ENCODE results near the gene C6orf132. TPM values are rescaled to one million over a fixed set of nuclear protein-coding genes. Genes with fewer than 3 reads are reported as not detected.

The C6orf132 gene
- total and polyA plus RNA-seq, 10 of the 15 experiments (the other 5 are each of a cell fraction or from before 2014, with no cell fraction given), result 0.04 to 0.05 TPM; not detected in 8

DNA sequence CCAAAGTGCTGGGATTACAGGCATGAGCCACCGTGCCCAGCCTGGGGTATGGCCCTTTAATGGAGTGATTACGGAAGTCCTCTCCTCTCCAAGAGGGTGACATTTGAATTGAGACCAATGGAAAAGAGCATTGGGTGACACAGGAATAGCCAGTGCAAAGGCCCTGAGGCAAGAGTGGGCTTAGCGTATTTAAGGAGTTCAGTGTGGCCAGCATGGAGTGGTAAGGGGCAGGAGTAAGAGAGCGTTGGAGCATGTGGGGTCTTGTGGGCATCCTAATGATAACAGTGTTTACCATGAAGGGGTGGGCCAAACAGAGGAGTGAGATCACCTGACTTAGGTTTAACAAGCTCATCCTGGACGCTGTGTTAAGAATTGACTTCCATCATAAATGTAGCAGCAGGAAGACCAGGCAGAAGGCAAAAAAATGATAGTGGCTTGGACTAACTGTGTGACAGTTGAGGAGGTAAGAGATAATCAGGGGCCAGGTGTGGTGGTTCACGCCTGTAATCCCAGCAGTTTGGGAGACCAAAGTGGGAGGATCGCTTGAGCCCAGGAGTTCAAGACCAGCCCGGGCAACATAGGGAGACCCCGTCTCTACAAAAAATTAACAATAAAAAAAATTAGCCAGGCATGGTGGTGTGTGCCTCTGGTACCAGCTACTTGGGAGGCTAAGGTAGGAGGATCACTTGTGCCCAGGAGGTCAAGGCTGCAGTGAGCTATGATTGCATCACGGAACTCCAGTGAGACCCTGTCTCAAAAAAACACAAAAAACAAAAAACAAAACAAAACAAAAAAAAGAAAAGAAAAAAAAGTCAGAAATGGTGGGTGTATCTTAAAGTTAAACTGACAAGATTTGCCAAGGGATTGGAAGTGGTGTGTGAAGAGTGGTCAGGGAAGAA is 51.4 kb downstream of the C6orf132 start (continued):
- TF ChIP-seq MEF2B (IDR thresholded peaks at IDR 0.05; ENCODE audit: partially characterized antibody, poor library complexity, severe bottlenecking) (no peak), TAF1 (IDR thresholded peaks at IDR 0.05; ENCODE audit: borderline replicate concordance, low read depth, low read length) (no peak)
- TF ChIP-seq, protein P1, sequence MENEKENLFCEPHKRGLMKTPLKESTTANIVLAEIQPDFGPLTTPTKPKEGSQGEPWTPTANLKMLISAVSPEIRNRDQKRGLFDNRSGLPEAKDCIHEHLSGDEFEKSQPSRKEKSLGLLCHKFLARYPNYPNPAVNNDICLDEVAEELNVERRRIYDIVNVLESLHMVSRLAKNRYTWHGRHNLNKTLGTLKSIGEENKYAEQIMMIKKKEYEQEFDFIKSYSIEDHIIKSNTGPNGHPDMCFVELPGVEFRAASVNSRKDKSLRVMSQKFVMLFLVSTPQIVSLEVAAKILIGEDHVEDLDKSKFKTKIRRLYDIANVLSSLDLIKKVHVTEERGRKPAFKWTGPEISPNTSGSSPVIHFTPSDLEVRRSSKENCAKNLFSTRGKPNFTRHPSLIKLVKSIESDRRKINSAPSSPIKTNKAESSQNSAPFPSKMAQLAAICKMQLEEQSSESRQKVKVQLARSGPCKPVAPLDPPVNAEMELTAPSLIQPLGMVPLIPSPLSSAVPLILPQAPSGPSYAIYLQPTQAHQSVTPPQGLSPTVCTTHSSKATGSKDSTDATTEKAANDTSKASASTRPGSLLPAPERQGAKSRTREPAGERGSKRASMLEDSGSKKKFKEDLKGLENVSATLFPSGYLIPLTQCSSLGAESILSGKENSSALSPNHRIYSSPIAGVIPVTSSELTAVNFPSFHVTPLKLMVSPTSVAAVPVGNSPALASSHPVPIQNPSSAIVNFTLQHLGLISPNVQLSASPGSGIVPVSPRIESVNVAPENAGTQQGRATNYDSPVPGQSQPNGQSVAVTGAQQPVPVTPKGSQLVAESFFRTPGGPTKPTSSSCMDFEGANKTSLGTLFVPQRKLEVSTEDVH (IDR thresholded peaks at IDR 0.05; ENCODE audit: low read depth, partially characterized antibody), result no peak

DNA sequence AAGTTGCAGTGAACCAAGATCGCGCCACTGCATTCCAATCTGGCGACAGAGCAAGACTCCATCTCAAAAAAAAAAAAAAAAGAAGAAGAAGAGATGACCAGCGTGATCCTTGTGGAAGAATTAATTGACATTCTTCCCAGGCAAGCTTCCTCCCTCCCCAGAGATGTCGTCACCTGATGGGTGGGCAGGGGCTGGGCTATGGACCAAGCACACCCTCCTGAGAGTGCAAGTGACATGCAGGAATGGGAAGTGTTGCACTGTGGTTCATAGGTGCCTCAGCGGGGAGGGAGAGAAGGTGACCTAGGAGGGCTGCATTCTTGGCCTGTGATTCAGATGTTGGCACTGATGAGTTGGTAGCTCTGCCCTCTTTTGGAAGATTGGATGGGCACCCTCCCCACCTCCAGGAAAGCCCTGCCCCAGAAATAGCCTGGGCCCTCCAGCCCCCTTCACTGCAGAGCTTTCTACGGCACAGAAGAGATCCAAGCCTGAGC is 54.3 kb downstream of the C6orf132 start:
- intact Hi-C loops (cut with micrococcal nuclease; ENCODE audit: unreplicated experiment), result no loop called here
- CTCF ChIA-PET, result interaction anchor here (1.0 kb wide), 1 partner anchor 16 kb away, joined by 4 read pairs; no protein-coding TSS in a partner anchor
- RAD21 ChIA-PET (ENCODE audit: unreplicated experiment), result no interaction called here
- DNase-seq (ENCODE audit: low read depth, low spot score), result no peak
- Histone ChIP-seq H3K4me1 (ENCODE audit: control insufficient read depth, insufficient read depth, low read length) (no peaks in the 10 kb centered on the region), H3K4me3 (no peak overlapping the region), H3K27me3 (replicated peaks in 1 of 2; ENCODE audit: control insufficient read depth in 2 of 2, insufficient read depth in 2 of 2, low read length in 1 of 2) (no peaks in the 10 kb centered on the region), H2AFZ (ENCODE audit: control insufficient read depth, low read depth, low read length) (no peak overlapping the region), H3K36me3 (ENCODE audit: control insufficient read depth in 2 of 2, insufficient read depth in 2 of 2, low read length in 1 of 2) (no peaks in the 10 kb centered on the region), H3K9ac (ENCODE audit: control insufficient read depth, insufficient read depth, low read length) (no peak overlapping the region), H3K79me2 (ENCODE audit: control insufficient read depth, insufficient read depth, low read length) (no peaks in the 10 kb centered on the region), H3K27ac (ENCODE audit: control insufficient read depth, insufficient read depth) (no peak overlapping the region), H3K4me2 (ENCODE audit: control insufficient read depth, insufficient read depth) (no peak overlapping the region), H3K9me3 (replicated peaks; ENCODE audit: control insufficient read depth, insufficient read depth, low read length) (no peaks in the 10 kb centered on the region), H4K20me1 (ENCODE audit: control insufficient read depth, insufficient read depth) (no peaks in the 10 kb centered on the region)
- no peak for ATAC-seq
- WGBS (ENCODE audit: insufficient coverage, insufficient replicate concordance, low lambda C conversion rate, missing lambda C conversion rate), result 75% methylated on average over 5 of the region's 7 CpGs
- no peak for FAIRE-seq
- in situ Hi-C loops (cut with MboI), result no loop called here
- SMC1A ChIA-PET (ENCODE audit: uncharacterized antibody, unreplicated experiment), result no interaction called here
- POLR2A ChIA-PET, result no interaction called here
- no TSS peak for BruUV-seq (replicated peaks)
- TF ChIP-seq EZH2 (IDR thresholded peaks at IDR 0.05; ENCODE audit: borderline replicate concordance, control insufficient read depth, low read depth, low read length) (no peak), TBL1XR1 (IDR thresholded peaks at IDR 0.05; ENCODE audit: low read depth, low read length) (no peak), WRNIP1 (IDR thresholded peaks at IDR 0.05; ENCODE audit: borderline replicate concordance, low read depth, low read length) (no peak), MEF2A (IDR thresholded peaks at IDR 0.05; ENCODE audit: insufficient read depth, low read depth, low read length) (no peak), TCF3 (IDR thresholded peaks at IDR 0.05; ENCODE audit: borderline replicate concordance, insufficient read depth, low read depth, low read length) (no peak), EGR1 (IDR thresholded peaks at IDR 0.05; ENCODE audit: borderline replicate concordance in 1 of 2, low read depth in 2 of 2, low read length in 2 of 2) (no peak), EED (IDR thresholded peaks at IDR 0.05; ENCODE audit: low read depth) (no peak), GATAD2B (conservative IDR thresholded peaks at IDR 0.05; ENCODE audit: low read depth) (no peak), CBFB (IDR thresholded peaks at IDR 0.05; ENCODE audit: low read depth) (no peak), ZNF384 (IDR thresholded peaks at IDR 0.05; ENCODE audit: borderline replicate concordance, low read depth, low read length) (no peak), PAX8 (IDR thresholded peaks at IDR 0.05) (no peak), BCL11A (IDR thresholded peaks at IDR 0.05; ENCODE audit: low read depth, low read length) (no peak), ESRRA (IDR thresholded peaks at IDR 0.05; ENCODE audit: low read length) (no peak)
- TF ChIP-seq, protein P2, sequence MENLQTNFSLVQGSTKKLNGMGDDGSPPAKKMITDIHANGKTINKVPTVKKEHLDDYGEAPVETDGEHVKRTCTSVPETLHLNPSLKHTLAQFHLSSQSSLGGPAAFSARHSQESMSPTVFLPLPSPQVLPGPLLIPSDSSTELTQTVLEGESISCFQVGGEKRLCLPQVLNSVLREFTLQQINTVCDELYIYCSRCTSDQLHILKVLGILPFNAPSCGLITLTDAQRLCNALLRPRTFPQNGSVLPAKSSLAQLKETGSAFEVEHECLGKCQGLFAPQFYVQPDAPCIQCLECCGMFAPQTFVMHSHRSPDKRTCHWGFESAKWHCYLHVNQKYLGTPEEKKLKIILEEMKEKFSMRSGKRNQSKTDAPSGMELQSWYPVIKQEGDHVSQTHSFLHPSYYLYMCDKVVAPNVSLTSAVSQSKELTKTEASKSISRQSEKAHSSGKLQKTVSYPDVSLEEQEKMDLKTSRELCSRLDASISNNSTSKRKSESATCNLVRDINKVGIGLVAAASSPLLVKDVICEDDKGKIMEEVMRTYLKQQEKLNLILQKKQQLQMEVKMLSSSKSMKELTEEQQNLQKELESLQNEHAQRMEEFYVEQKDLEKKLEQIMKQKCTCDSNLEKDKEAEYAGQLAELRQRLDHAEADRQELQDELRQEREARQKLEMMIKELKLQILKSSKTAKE (IDR thresholded peaks at IDR 0.05; ENCODE audit: low read depth, poor library complexity, severe bottlenecking), result no peak

Data from GM12878 (cell line).